CD4-positive, alpha-beta T cell treated with Interleukin-10 for 1 hour (primary cell): ENCODE measurements around the gene GHRL.
A peak's percentile ranks its signal among the peaks of the same experiment; 100 is the strongest.
"Not testable (repeated sequence)": the region's sequence is repeated elsewhere in the genome, so short reads cannot be mapped to it uniquely, and the experiment has no call there.

Experiments
- DNase-seq: peaks from one replicate; pipeline ENCODE4 v3.0.0-alpha.2; 2020

GHRL gene

GRCh38 chr3:10322352-10322710 is 29.6 kb upstream of the GHRL start:
- DNase-seq: peak; percentile 43

DNA sequence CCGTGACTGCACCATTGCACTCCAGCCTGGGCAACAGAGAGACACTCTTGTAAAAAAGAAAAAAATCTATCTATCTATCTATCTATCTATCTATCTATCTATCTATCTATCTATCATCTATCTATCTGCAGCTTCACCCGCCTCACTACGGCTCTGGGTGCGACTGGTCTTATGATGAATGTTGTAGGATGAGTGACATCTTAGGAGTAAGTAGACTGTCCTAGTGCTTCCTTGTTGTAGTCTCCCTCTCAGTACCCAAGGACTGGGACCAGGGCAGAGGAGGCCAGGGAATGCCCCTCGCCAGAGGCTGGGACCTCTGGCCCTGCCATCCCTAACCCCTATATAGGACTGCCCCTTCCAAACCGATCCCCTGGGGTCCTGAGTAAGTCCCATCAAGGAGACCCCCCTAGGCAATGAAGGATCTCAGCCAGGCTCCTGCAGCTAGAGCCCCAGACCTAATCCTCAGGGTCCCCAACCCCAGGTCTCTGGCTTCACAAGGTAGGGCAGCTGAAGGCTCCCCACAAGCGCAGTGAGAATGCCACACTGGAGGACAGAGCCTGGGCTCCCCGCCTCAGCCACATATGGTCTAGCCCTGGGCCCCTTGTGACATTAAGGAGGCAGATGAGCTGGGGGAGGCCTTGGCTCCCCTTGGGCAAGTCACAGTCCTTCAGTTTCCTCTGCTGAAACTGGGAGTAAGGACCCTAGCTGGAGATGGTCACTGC is 29.0 kb upstream of the GHRL start:
- no peak for DNase-seq

DNA sequence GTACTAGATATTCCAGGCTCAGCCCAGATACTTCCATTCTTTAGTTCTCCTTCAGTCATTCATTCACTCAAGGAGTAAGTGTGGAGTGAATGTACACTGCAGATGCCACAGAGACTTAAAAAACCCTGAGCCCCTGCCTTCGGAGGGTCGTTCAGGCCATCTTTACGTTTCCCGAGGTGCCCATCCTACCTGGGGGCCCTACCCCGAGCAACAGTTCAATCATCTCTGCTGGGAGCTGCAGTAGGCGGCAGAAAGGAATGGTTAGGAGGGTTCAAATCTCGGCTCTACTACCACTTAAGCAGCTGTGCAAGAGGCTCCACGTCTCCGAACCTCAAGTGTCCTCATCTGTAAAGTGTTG is 27.6 kb upstream of the GHRL start:
- DNase-seq: no peak

- peak; percentile 12 for DNase-seq
Observed at GRCh38 chr3:10319804-10320203, 27.1 kb upstream of the GHRL start.

DNA sequence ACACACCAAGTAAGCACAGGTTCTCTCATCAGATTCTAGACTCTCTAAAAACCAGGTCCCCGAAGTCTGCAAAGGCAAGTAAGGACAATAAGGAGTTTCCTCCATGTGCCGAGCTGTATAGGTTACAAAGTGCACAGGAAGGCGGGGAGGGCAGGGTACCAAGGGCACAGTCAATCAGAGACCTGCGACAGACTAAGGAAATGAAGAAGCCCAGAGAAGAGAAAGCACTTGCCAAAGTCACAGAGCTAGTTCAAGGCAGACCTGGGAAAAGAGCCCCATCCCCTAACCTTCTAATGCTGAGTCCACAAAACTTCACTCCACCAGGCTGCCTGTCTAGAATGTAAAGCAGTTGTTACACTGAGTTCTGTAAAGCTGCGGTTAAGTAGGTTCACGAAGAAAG is 26.5 kb upstream of the GHRL start:
- no peak for DNase-seq

DNA sequence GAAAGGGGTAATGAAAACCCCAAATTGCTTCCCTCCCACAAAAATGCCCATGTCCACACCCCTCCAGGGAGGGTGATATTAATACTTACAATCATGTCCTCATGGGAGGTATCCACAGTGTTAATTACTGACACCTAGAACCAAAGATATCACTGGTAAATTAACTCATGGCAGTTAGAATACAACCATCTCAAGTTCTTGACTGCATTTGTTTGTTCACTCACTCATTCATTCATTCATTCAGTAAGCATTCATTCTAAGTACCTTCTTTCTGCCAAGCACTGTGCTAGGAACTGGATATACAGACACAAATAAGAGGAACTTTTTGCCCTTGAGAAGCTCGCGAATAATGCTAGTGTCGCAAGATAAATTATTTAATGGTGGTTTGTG is 25.2 kb upstream of the GHRL start:
- DNase-seq: no peak

GRCh38 chr3:10317311-10317960 is 24.7 kb upstream of the GHRL start:
- no peak for DNase-seq

DNA sequence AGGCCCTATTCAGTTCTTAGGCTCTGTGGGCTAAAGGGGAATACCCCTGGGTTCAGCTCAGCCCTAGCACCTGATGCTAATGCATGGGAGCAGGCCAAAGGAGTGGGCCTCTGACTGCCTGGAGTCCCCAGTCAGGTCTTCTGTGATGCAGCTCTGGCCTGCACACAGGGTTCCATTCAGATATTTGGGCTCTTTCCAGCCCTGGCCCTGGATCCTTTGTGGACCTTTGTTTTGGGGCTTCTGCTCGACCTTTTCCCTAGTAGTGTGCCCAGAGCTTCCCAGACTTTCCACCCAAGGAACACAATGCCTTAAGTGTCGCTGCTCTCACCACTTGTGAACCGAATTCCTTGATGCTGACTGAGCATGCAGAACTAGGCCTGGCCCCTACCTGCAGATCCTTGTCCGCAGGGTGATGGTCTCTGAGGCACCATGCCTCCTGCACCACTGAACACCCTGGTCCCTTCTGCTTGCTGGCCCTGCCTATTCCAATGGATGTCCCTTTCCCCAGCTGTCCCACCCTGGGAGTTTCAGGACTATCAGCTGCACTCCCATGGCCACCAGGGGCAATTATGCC is 23.1 kb upstream of the GHRL start:
- DNase-seq: no peak

DNA sequence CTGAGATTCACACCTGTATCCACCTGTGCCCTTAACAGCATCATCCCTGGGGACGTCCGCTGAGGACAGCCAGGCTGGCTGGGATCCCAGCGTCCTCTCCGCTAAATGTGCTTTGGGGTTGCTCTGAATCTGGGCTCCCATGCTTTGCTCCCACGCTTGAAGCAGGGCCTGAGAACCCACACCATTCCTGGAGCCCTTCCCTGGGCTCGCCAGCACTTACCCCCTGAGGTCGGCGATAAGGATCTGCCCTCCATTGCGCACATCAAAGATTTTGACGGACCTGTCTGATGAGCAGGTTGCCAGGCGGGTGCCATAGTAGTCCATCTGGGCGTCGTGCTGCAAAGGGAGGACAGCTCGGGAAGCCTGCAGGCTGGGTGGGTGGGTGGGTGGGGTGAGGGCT is 22.4 kb upstream of the GHRL start:
- DNase-seq: no peak

- no peak for DNase-seq
Observed at GRCh38 chr3:10312861-10313260, 20.1 kb upstream of the GHRL start.

GRCh38 chr3:10312391-10312790 is 19.6 kb upstream of the GHRL start:
- DNase-seq: no peak

DNA sequence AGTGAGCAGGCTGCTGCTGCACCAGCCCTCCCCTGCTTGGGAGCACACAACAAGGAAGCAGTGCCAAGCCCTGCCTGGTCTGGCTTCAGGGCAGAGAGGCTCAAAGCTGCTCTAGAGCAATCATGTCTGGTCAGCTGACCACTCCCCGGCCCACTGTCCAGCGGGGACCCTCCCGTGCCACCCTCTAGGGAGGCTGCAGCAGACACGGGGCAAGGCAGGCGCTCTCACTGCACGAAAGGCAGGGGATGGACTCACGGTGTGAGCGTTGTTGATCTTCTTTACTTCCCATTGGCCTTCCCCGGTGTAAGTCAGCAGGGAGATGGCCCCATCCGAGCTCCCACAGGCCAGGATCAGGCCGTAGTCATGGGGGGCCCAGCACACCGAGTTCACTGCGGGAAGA is 19.0 kb upstream of the GHRL start:
- no peak for DNase-seq

DNA sequence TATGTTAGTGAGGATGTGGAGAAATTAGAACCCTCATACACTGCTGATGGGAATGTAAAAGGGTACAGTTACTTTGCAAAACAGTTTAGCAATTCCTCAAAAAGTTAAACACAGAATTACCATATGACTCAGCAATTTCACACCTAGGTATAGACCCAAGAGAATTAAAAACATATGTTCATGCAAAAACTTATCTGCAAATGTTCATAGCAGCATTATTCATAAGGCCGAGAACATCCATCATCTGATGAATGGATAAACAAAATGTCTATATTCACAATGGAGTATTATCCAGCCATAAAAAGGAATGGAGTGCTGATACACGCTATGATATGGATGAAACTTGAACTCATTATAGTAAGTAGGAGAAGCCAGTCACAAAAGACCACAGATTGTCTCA is 17.8 kb upstream of the GHRL start:
- DNase-seq: no peak

- DNase-seq: no peak
Observed at GRCh38 chr3:10309736-10310135, 17.0 kb upstream of the GHRL start.

DNA sequence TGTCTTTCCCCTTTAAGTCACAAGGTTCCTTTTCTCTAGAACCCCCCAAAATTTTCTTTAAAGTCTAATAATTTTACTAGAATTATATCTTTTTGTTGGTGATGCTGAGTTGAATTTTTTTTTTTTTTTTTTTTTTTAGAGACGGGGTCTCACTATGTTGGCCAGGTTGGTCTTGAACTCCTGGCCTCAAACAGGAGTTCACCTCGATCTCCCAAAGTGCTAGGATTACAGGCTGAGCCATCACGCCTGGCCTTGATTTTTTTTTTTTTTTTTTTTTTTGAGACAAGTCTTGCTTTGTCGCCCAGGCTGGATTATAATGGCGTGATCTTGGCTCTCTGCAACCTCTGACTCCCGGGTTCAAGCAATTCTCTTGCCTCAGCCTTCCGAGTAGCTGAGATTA is 15.9 kb upstream of the GHRL start:
- DNase-seq: no peak

DNA sequence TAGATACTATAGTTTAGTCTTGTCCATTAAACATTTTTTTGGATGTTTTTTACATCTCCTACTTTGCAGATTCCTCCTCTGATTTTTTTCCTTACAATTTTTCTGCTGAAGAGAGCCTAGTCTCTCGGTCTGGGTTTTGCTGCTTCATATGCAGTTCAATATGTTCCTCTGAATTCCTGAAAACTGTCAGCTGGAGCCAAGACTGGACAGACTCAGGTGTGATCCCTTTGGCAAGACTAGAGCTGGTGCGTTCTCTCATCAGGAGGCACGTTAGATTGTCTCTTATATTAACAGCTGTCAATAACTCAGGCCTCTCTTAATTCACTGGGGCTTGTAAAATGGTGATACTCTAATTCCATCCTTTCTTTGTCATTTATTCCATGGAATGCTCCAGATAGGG is 13.4 kb upstream of the GHRL start:
- no peak for DNase-seq

DNA sequence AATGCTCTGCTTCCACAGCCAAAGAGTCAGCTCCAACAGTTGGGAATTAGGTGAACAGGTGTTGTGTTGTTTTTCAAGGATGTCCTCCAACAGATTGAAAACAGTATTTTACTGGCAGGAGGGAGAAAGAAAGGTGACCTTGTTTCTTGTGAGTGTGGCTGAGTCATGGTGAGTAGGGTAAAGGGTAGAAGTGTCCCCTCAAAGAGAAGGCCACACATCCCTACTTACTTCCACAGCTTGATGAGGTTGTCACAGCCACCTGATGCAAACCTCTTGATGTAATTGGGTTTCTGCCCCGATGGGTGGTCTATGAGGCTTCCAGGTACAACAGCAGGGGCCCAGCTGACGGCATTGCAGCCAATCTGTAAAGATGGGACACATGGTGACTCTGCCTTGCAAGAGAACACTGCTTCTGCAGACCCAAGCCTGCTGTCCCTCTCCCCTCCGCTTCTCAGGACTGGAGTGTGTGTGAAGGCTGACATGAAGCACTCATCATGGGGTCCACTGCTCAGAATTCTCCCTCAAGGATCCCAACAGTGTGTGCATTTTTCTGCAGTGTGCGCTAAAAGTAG is 12.7 kb upstream of the GHRL start:
- DNase-seq: no peak

GRCh38 chr3:10304905-10305304 is 12.2 kb upstream of the GHRL start:
- no peak for DNase-seq

GRCh38 chr3:10303785-10304184 is 11.0 kb upstream of the GHRL start:
- no peak for DNase-seq

DNA sequence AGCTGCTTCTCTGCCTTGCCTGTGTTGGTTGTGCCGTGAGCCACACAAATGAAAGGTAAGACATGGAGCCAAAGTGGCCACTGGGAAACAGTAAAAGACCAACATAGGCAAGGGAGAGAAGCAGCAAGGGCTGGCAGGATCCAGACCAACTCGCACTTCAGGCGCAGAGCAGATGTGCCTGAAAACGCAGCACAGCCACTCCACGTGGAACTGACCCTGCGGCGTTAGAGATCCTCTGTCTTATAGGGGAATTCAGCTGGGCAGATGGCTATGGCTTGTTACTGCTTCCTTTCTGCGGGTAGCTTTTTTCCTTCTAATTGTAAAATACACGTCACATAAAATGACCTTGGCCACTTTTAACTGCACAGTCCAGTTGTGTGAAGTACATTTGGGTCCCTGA is 10.4 kb upstream of the GHRL start:
- DNase-seq: no peak

DNA sequence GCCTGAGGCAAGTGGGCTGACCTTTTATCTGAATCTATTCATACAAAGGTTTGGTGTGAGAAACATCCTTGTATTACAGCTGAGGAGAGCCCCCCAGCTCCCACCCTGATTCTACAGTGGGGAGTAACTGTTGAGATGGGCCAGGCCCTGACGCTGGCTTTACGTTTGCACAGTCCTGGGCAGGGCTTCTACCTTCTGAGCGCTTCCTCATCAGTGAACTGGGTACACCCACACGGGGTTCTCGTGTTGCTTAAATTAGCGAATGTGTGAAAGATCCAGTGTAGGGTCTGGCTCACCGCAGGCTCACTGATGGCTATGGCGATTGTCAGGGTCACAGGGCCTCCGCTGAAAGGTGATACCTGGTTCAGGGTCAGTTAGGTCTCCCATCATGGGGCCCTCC is 7.3 kb upstream of the GHRL start:
- DNase-seq: no peak

DNA sequence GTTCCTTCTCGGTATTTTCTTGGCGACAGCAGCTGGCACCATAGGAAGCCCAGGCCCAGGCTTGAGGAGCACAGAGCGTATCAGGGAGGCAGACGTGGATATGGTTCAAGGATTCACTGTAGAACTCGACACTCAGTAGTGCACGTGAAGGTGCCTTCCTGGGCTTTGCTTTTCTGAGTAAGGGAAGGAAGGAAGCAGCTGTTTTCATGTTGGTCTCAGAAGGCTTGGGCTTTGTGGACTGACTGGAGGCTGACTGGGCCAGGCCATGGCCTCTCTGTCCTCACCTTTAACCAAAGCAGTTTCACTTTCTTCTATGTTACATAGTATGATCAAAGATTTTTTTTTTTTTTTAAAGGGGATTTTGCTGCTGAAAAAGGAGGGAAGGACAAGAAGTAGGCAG is 6.9 kb upstream of the GHRL start:
- DNase-seq: no peak

DNA sequence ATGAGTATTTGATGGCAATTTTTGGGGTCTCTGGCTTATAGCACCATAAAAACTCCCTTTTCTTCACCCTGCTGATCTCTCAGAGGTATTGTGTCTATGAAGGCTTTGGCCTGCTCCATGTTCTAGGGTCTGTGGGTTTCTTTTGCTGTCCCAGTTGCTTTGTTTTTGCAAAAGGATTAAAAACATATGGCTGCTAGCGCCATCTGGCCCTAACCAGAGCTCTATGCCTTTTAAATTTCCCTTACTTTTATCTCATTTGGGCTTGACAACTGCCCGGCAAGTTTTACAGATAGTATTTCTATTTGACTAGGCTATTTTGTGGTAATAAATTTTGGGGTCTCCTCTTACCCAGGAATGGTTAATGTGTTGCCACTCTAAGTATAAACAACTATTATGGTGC is 6.4 kb upstream of the GHRL start:
- no peak for DNase-seq

- DNase-seq: not testable (repeated sequence)
Observed at GRCh38 chr3:10298064-10298463, 5.3 kb upstream of the GHRL start.
